Spleen (tissue), 7 donors: Measurements from ENCODE around the gene NANOS3.

Experiments used
- POLR2AphosphoS5 ChIP-seq, 3 donors: sonication (generic); formaldehyde crosslinking; IDR thresholded peaks; one replicate each; pipeline ENCODE4 v1.5.1; 2017; ENCODE audit warnings: antibody characterized with exemption in 3 of 3
- TF ChIP-seq, protein P1 (sequence below), 11 experiments: fragments of 200-600 bp in 7 of 11; fragments of 450-650 bp in 4 of 11; sonication (generic) in 4 of 11; IDR thresholded peaks in 8 of 11; conservative IDR thresholded peaks in 3 of 11; 1 replicate in 7 of 11; 2 replicates in 4 of 11; pipeline versions ENCODE4 v1.4.0 to v1.8.0; 2016 to 2021; ENCODE audit warnings: antibody characterized with exemption in 11 of 11, inconsistent platforms in 4 of 11, mild to moderate bottlenecking in 1 of 11
- donor health status: DM: no; HTN: no; CAD: no; lungs with moderate emphysema.
- donor health status: DM: no; HTN: no; CAD: no.
- donor health status: DM: no; HTN: no; CAD: no.

DNA sequence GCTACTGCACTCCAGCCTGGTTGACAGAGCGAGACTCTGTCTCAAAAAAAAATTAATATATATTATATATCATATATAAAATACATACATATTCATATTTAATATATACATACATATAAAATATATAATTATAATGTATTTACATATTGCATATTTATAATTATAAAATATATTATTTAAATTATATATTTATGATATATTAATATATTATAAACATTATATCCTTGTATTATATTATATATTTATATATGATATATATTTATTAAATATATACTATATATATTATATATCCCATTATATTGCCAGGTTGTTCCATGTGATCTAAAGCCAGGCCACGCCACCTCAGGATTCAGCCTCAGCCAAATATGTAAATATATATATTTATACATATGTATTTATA lies 19.3 kb downstream of the NANOS3 start:
- no peak for TF ChIP-seq POLR2AphosphoS5 (IDR thresholded peaks at IDR 0.05)
- TF ChIP-seq, protein P1, sequence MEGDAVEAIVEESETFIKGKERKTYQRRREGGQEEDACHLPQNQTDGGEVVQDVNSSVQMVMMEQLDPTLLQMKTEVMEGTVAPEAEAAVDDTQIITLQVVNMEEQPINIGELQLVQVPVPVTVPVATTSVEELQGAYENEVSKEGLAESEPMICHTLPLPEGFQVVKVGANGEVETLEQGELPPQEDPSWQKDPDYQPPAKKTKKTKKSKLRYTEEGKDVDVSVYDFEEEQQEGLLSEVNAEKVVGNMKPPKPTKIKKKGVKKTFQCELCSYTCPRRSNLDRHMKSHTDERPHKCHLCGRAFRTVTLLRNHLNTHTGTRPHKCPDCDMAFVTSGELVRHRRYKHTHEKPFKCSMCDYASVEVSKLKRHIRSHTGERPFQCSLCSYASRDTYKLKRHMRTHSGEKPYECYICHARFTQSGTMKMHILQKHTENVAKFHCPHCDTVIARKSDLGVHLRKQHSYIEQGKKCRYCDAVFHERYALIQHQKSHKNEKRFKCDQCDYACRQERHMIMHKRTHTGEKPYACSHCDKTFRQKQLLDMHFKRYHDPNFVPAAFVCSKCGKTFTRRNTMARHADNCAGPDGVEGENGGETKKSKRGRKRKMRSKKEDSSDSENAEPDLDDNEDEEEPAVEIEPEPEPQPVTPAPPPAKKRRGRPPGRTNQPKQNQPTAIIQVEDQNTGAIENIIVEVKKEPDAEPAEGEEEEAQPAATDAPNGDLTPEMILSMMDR (IDR thresholded peaks at IDR 0.05 in 8 of 11, conservative IDR thresholded peaks at IDR 0.05 in 3 of 11): no peak
